Activated CD8-positive, alpha-beta T cell treated with anti-CD3 and anti-CD28 coated beads for 36 hours (primary cell): ENCODE measurements around the gene GBA2. TPM values are rescaled to one million over a fixed set of nuclear protein-coding genes. Genes with fewer than 3 reads are reported as not detected.

Experiments
- ATAC-seq: fragments of 200-7000 bp; cut with Tn5 transposase; one replicate; pipeline ENCODE4 v1.10.0; 2021; ENCODE audit warnings: mild to moderate bottlenecking, moderate library complexity
- CTCF ChIA-PET: fragments of 350-600 bp; sonication (Branson Sonifier 250); formaldehyde crosslinking; loops from one replicate; lab custom pipeline; 2021; ENCODE audit warnings: antibody characterized with exemption; lab: Charles Lee
- POLR2A ChIA-PET: fragments of 350-600 bp; sonication (Branson Sonifier 250); formaldehyde crosslinking; loops from one replicate; lab custom pipeline; 2021; ENCODE audit warnings: antibody characterized with exemption; lab: Charles Lee
- DNase-seq: peaks from one replicate; pipeline ENCODE4 v3.0.0-alpha.2; 2020
- H3K27ac Mint-ChIP-seq: one replicate; pipeline ENCODE4 v1.8.0; 2021; ENCODE audit warnings: mild to moderate bottlenecking, mixed read lengths
- H3K27me3 Mint-ChIP-seq: one replicate; pipeline ENCODE4 v1.8.0; 2021; ENCODE audit warnings: mixed read lengths
- H3K36me3 Mint-ChIP-seq: one replicate; pipeline ENCODE4 v1.8.0; 2021; ENCODE audit warnings: low read depth, mixed read lengths
- H3K4me1 Mint-ChIP-seq: one replicate; pipeline ENCODE4 v1.8.0; 2021; ENCODE audit warnings: low read depth, mixed read lengths
- H3K4me3 Mint-ChIP-seq: one replicate; pipeline ENCODE4 v1.8.0; 2021; ENCODE audit warnings: mild to moderate bottlenecking, moderate library complexity, mixed read lengths
- H3K9me3 Mint-ChIP-seq: one replicate; pipeline ENCODE4 v1.8.0; 2021; ENCODE audit warnings: mixed read lengths
- CTCF ChIP-seq: fragments of 200-600 bp; IDR thresholded peaks from one replicate; pipeline ENCODE4 v1.8.0; 2022; ENCODE audit warnings: antibody characterized with exemption, mild to moderate bottlenecking
- intact Hi-C: fragments of 100-400 bp; cut with micrococcal nuclease; formaldehyde crosslinking; loops from one replicate; pipeline ENCODE4 v1.10.0; 2022
- total RNA-seq, 2 experiments: library from RNA; stranded (reverse); gene quantifications; one replicate each; pipeline ENCODE4 v1.2.3, GENCODE V29; 2021

Gene GBA2
- total RNA-seq, 2 experiments from 2014 or later = 21.2 to 22.3 TPM

GRCh38 chr9:35731415-35732184, 17.4 kb downstream of the GBA2 start:
- CTCF ChIA-PET = interaction anchor here (0.7 to 14.0 kb wide), 15 partner anchors 12 to 131 kb away, joined by 3 to 170 read pairs (median 8); partner anchors contain the start of genes ARHGEF39, CCDC107, GBA2 and HINT2
- intact Hi-C loops = loop anchor here (5.0 kb wide), 2 partner anchors 86 to 129 kb away; partner anchors contain the start of gene HINT2
- POLR2A ChIA-PET = interaction anchor here (0.6 to 4.5 kb wide), 18 partner anchors 11 to 616 kb away, joined by 3 to 17 read pairs (median 3); partner anchors contain the start of genes CCDC107, MSMP and RMRP
- H3K27ac Mint-ChIP-seq = peak overlapping the region; percentile 96
- H3K4me1 Mint-ChIP-seq = peaks cover 23% of the 10 kb centered on the region
- no peak for TF ChIP-seq CTCF
- peaks cover 19% of the 10 kb centered on the region for H3K36me3 Mint-ChIP-seq
- H3K9me3 Mint-ChIP-seq = no peaks in the 10 kb centered on the region
- no peak overlapping the region for H3K4me3 Mint-ChIP-seq
- DNase-seq = peak; percentile 41
- no peak for ATAC-seq
- no peaks in the 10 kb centered on the region for H3K27me3 Mint-ChIP-seq

- H3K27me3 Mint-ChIP-seq = no peaks in the 10 kb centered on the region
- no peak for DNase-seq
- peaks cover 16% of the 10 kb centered on the region for H3K36me3 Mint-ChIP-seq
- ChIA-PET POLR2A (interaction anchor here (0.6 to 3.2 kb wide), 8 partner anchors 10 to 144 kb away, joined by 3 to 17 read pairs (median 3); partner anchors contain the start of genes CCDC107 and RMRP), CTCF (interaction anchor here (0.6 to 14.0 kb wide), 14 partner anchors 15 to 119 kb away, joined by 3 to 170 read pairs (median 10); partner anchors contain the start of genes ARHGEF39, CCDC107, GBA2 and RGP1)
- H3K27ac Mint-ChIP-seq = peak overlapping the region; percentile 53
- intact Hi-C loops = loop anchor here (5.0 kb wide), 2 partner anchors 87 to 128 kb away; partner anchors contain the start of gene HINT2
- no peak for ATAC-seq
- H3K9me3 Mint-ChIP-seq = no peaks in the 10 kb centered on the region
- H3K4me3 Mint-ChIP-seq = no peak overlapping the region
- TF ChIP-seq CTCF = no peak
- H3K4me1 Mint-ChIP-seq = peaks cover 24% of the 10 kb centered on the region
Measured at GRCh38 chr9:35730486-35730854, 18.6 kb downstream of the GBA2 start.

- peak overlapping the region; percentile 53 for H3K27ac Mint-ChIP-seq
- ATAC-seq (no peak), DNase-seq (peak; percentile 53)
- TF ChIP-seq CTCF = peak; percentile 64
- intact Hi-C loops = loop anchor here (5.0 kb wide), 3 partner anchors 73 to 128 kb away; partner anchors contain the start of genes CCDC107, HINT2 and RMRP
- peaks cover 14% of the 10 kb centered on the region for H3K36me3 Mint-ChIP-seq
- H3K9me3 Mint-ChIP-seq = no peaks in the 10 kb centered on the region
- CTCF ChIA-PET = interaction anchor here (0.6 to 14.0 kb wide), 17 partner anchors 15 to 152 kb away, joined by 3 to 170 read pairs (median 7); partner anchors contain the start of genes ARHGEF39, CCDC107, GBA2 and RGP1
- H3K4me3 Mint-ChIP-seq = no peak overlapping the region
- H3K4me1 Mint-ChIP-seq = peaks cover 24% of the 10 kb centered on the region
- no peaks in the 10 kb centered on the region for H3K27me3 Mint-ChIP-seq
- POLR2A ChIA-PET = interaction anchor here (0.6 to 3.2 kb wide), 7 partner anchors 38 to 121 kb away, joined by 3 to 17 read pairs (median 4); partner anchors contain the start of genes CCDC107 and RMRP
Measured at GRCh38 chr9:35729700-35730485, 19.1 kb downstream of the GBA2 start.

- no peak for TF ChIP-seq CTCF
- Mint-ChIP-seq H3K27me3 (no peaks in the 10 kb centered on the region), H3K4me3 (no peak overlapping the region), H3K36me3 (peaks cover 19% of the 10 kb centered on the region), H3K27ac (no peak overlapping the region), H3K9me3 (no peaks in the 10 kb centered on the region), H3K4me1 (peaks cover 20% of the 10 kb centered on the region)
- ATAC-seq (no peak), DNase-seq (no peak)
- ChIA-PET CTCF (interaction anchor here (0.6 to 14.0 kb wide), 17 partner anchors 7 to 151 kb away, joined by 3 to 170 read pairs (median 6); partner anchors contain the start of genes ARHGEF39, CCDC107, RMRP and TPM2), POLR2A (interaction anchor here (0.6 to 2.8 kb wide), 3 partner anchors 65 to 97 kb away, joined by 4 to 13 read pairs (median 4); partner anchors contain the start of genes CCDC107 and RMRP)
- intact Hi-C loops = loop anchor here (5.0 kb wide), 1 partner anchor 72 kb away; the partner anchor contains the start of genes CCDC107 and RMRP
Measured at GRCh38 chr9:35729101-35729500, 19.9 kb downstream of the GBA2 start.
